ENCODE results near the gene YTHDF1. TPM values are rescaled to one million over a fixed set of nuclear protein-coding genes. Genes with fewer than 3 reads are reported as not detected.

The YTHDF1 gene
- total and polyA plus RNA-seq, 8 donors = 17.8 to 41.1 (median 22.4) TPM

GRCh38 chr20:63261795-63262528 lies 46.0 kb upstream of the YTHDF1 start:
- peaks cover 0 to 94% (median 41%) of the 10 kb centered on the region in 3 donors for H3K27me3 ChIP-seq
- 39 to 59% (median 54%) methylated on average over 23 to 30 of the region's 30 CpGs for WGBS, 5 donors
- H3K4me1 ChIP-seq = no peaks in the 10 kb centered on the region
- no peaks in the 10 kb centered on the region for H3K36me3 ChIP-seq
- TF ChIP-seq CTCF (IDR thresholded peaks at IDR 0.05) = no peak
- no peak for TF ChIP-seq POLR2AphosphoS5 (IDR thresholded peaks at IDR 0.05)
- TF ChIP-seq EP300 (IDR thresholded peaks at IDR 0.05) = no peak
- no peak for TF ChIP-seq POLR2A (IDR thresholded peaks at IDR 0.05)
- H3K27ac ChIP-seq = no peak overlapping the region
- H3K4me3 ChIP-seq = no peak overlapping the region
- no peaks in the 10 kb centered on the region for H3K9me3 ChIP-seq
- no peak for DNase-seq
- intact Hi-C loops (cut with DNase I; ENCODE audit: low total_unique reads) = no loop called here

GRCh38 chr20:63261060-63261794 lies 45.3 kb upstream of the YTHDF1 start:
- Histone ChIP-seq H3K27me3 (peaks cover 0 to 94% (median 48%) of the 10 kb centered on the region in 3 donors), H3K4me1 (no peaks in the 10 kb centered on the region), H3K4me3 (no peak overlapping the region), H3K36me3 (no peaks in the 10 kb centered on the region), H3K27ac (no peak overlapping the region), H3K9me3 (no peaks in the 10 kb centered on the region)
- WGBS, 5 donors = 25 to 39% (median 38%) methylated on average over 13 to 25 of the region's 25 CpGs
- intact Hi-C loops (cut with DNase I; ENCODE audit: low total_unique reads) = no loop called here
- TF ChIP-seq CTCF (IDR thresholded peaks at IDR 0.05) (no peak), EP300 (IDR thresholded peaks at IDR 0.05) (no peak), POLR2AphosphoS5 (IDR thresholded peaks at IDR 0.05) (no peak)
- DNase-seq = peak in 1 of 2 donors; percentile 77

GRCh38 chr20:63260521-63260920 lies 44.6 kb upstream of the YTHDF1 start:
- H3K9me3 ChIP-seq = no peaks in the 10 kb centered on the region
- intact Hi-C loops (cut with DNase I; ENCODE audit: low total_unique reads) = no loop called here
- no peaks in the 10 kb centered on the region for H3K36me3 ChIP-seq
- no peaks in the 10 kb centered on the region for H3K4me1 ChIP-seq
- no peak for DNase-seq
- no peak for TF ChIP-seq CTCF (IDR thresholded peaks at IDR 0.05)
- TF ChIP-seq POLR2A (IDR thresholded peaks at IDR 0.05) = no peak
- H3K27me3 ChIP-seq = peaks cover under 1 to 94% (median 55%) of the 10 kb centered on the region in 3 donors
- H3K27ac ChIP-seq = no peak overlapping the region
- 80 to 86% (median 84%) methylated on average over 14 to 15 of the region's 15 CpGs for WGBS, 5 donors
- no peak overlapping the region for H3K4me3 ChIP-seq

GRCh38 chr20:63259734-63260460 lies 44.0 kb upstream of the YTHDF1 start:
- Histone ChIP-seq H3K36me3 (no peaks in the 10 kb centered on the region), H3K27ac (no peak overlapping the region), H3K9me3 (no peaks in the 10 kb centered on the region), H3K4me3 (no peak overlapping the region), H3K4me1 (peaks cover 0 to under 1% (median 0%) of the 10 kb centered on the region in 4 donors), H3K27me3 (peaks cover 5 to 94% (median 62%) of the 10 kb centered on the region in 3 donors)
- WGBS, 5 donors = 64 to 83% (median 76%) methylated on average over 1 to 25 of the region's 25 CpGs
- DNase-seq = no peak
- intact Hi-C loops (cut with DNase I; ENCODE audit: low total_unique reads) = no loop called here
- TF ChIP-seq CTCF (IDR thresholded peaks at IDR 0.05) (no peak), POLR2A (IDR thresholded peaks at IDR 0.05) (no peak), POLR2AphosphoS5 (IDR thresholded peaks at IDR 0.05) (no peak), EP300 (IDR thresholded peaks at IDR 0.05) (no peak)
